ENCODE data around the gene CLEC16A. TPM values are rescaled to one million over a fixed set of nuclear protein-coding genes. Genes with fewer than 3 reads are reported as not detected.

CLEC16A gene
- total and polyA plus RNA-seq, 8 donors, result 8.1 to 17.2 (median 10.7) TPM

DNA sequence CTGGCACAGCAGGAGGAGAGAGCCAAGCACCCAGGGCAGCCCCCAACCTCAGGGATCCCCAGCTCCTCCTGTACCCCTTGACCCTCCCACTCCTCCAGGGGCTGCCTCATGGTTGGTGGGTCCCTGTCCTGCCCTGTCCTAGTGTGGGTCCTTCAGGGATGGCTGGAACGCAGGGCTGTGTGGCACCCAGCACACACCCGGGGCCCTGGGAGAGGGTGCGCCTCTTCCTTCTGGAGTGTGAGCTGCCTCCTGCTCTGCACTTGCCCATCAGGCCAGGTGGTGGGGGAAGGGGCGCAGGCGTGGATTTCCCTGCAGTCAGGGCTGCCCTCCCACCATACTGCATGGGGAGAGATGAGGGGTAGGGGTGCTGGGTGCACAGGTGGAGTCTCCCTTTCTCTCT lies 269.0 kb downstream of the CLEC16A start:
- ATAC-seq, result no peak
- Histone ChIP-seq H3K27me3 (no peaks in the 10 kb centered on the region), H3K9me3 (no peaks in the 10 kb centered on the region), H3K27ac (no peak overlapping the region), H3K4me3 (no peak overlapping the region), H3K36me3 (no peaks in the 10 kb centered on the region), H3K4me1 (no peaks in the 10 kb centered on the region)
- intact Hi-C loops (cut with DNase I), result no loop called here
- FAIRE-seq, result no peak
- WGBS, 2 donors, result 79 to 88% methylated on average over 5 of the region's 5 CpGs
- DNase-seq, result no peak
- TF ChIP-seq, protein P1, sequence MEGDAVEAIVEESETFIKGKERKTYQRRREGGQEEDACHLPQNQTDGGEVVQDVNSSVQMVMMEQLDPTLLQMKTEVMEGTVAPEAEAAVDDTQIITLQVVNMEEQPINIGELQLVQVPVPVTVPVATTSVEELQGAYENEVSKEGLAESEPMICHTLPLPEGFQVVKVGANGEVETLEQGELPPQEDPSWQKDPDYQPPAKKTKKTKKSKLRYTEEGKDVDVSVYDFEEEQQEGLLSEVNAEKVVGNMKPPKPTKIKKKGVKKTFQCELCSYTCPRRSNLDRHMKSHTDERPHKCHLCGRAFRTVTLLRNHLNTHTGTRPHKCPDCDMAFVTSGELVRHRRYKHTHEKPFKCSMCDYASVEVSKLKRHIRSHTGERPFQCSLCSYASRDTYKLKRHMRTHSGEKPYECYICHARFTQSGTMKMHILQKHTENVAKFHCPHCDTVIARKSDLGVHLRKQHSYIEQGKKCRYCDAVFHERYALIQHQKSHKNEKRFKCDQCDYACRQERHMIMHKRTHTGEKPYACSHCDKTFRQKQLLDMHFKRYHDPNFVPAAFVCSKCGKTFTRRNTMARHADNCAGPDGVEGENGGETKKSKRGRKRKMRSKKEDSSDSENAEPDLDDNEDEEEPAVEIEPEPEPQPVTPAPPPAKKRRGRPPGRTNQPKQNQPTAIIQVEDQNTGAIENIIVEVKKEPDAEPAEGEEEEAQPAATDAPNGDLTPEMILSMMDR (IDR thresholded peaks at IDR 0.05), result no peak

DNA sequence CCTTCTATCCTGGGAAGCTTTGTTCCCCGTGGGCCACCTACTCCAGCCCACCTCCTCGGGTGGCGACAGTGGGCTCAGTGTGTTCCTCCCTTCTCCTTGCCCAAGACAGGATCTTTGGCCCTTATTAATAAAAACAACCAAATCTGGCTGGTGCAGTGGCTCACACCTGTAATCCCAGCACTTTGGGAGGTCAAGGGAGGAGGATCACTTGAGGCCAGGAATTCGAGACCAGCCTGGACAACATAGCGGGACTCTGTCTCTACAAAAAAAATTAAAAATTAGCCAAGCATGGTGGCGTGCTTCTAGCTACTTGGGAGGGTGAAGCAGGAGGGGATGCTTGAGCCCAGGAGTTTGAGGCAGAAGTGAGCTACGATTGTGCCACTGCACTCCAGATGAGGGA lies 269.4 kb downstream of the CLEC16A start:
- DNase-seq, result no peak
- no peak overlapping the region for H3K27ac ChIP-seq
- 76 to 78% methylated on average over 7 of the region's 7 CpGs for WGBS, 2 donors
- no peak overlapping the region for H3K4me3 ChIP-seq
- TF ChIP-seq, protein P1 (IDR thresholded peaks at IDR 0.05), result no peak
- H3K27me3 ChIP-seq, result no peaks in the 10 kb centered on the region
- intact Hi-C loops (cut with DNase I), result no loop called here
- ATAC-seq, result no peak
- H3K4me1 ChIP-seq, result no peaks in the 10 kb centered on the region
- no peak for FAIRE-seq
- H3K9me3 ChIP-seq, result no peaks in the 10 kb centered on the region
- H3K36me3 ChIP-seq, result no peaks in the 10 kb centered on the region

- Histone ChIP-seq H3K9me3 (no peaks in the 10 kb centered on the region), H3K27ac (no peak overlapping the region), H3K27me3 (no peaks in the 10 kb centered on the region), H3K4me1 (no peaks in the 10 kb centered on the region), H3K36me3 (no peaks in the 10 kb centered on the region), H3K4me3 (no peak overlapping the region)
- intact Hi-C loops (cut with DNase I), result no loop called here
- DNase-seq (no peak), FAIRE-seq (no peak), ATAC-seq (no peak)
- 91 to 94% methylated on average over 3 of the region's 3 CpGs for WGBS, 2 donors
- TF ChIP-seq, protein P1 (IDR thresholded peaks at IDR 0.05), result no peak
Measured at GRCh38 chr16:11215935-11216556, 271.7 kb downstream of the CLEC16A start.

DNA sequence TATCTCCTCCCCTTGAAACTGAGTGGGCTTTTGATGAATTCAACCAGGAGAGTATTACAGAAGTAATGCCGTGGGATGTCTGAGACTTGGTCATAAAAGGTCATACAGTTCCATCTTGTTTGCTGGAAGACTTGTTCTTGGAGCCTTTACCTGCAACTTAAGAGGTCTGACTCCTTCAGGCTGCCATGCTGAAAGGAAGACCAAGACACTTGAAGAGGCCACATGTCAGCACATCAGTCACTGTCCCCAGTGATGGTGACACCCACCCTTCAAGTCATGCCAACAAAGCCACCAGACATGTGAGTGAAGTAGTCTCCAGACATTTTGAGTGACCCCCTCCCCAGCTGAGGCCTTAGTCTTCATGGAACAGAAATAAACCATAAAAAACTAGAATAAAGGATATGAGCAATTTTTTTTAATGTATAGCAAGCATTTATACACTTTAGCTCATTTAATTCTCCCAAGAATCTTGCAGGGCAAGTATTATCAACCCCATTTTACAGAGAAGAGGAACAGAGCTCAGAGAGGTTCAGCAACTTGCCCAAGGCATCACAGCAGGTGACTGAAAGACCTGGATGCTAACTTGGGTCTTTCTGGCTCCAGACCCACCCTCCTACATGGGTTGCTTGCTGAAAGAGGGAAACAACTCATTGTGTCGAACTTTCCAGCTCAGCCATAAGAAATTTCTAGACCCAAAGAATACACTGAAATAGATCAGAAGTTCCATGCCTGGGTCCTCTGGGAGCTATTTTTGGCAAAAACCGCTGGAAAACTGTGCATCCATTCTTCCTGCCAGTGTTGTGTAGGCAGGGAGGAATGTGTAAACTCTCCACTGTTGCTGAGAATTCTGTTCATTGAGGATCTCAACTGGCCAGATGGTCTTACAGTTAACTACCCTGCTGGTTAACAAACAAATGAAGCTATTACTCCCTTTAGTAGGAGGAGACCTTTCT lies 273.6 kb downstream of the CLEC16A start:
- TF ChIP-seq, protein P1 (IDR thresholded peaks at IDR 0.05), result no peak
- no peaks in the 10 kb centered on the region for H3K4me1 ChIP-seq
- ATAC-seq (no peak), DNase-seq (no peak), FAIRE-seq (no peak)
- no peaks in the 10 kb centered on the region for H3K27me3 ChIP-seq
- no peak overlapping the region for H3K27ac ChIP-seq
- no peaks in the 10 kb centered on the region for H3K36me3 ChIP-seq
- H3K4me3 ChIP-seq, result no peak overlapping the region
- 61 to 83% methylated on average over 3 of the region's 3 CpGs for WGBS, 2 donors
- no peaks in the 10 kb centered on the region for H3K9me3 ChIP-seq
- intact Hi-C loops (cut with DNase I), result no loop called here

DNA sequence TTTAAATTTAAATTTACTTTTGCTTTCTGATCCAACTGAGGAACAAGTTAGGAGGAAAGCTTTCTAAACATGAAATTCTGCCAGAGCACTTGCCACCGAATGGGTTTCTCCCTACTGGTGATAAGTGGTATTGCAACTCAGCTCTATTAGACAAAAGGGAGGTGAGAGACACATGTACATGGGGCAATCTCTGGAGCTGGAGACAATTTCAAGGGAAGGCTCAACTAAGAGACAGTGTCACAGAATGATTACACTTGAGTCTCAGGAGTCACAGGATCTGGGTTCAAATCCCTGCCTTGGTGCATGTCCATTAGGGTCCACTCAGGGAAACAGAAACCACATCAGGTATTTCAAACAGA lies 274.2 kb downstream of the CLEC16A start:
- intact Hi-C loops (cut with DNase I), result no loop called here
- no peaks in the 10 kb centered on the region for H3K36me3 ChIP-seq
- no peak for DNase-seq
- FAIRE-seq, result no peak
- H3K27me3 ChIP-seq, result no peaks in the 10 kb centered on the region
- H3K9me3 ChIP-seq, result no peaks in the 10 kb centered on the region
- no peaks in the 10 kb centered on the region for H3K4me1 ChIP-seq
- 72 to 80% methylated on average over 1 of the region's 1 CpG for WGBS, 2 donors
- no peak overlapping the region for H3K4me3 ChIP-seq
- no peak for ATAC-seq
- H3K27ac ChIP-seq, result no peak overlapping the region
- TF ChIP-seq, protein P1 (IDR thresholded peaks at IDR 0.05), result peak in 2 of 4 donors; percentile 22 to 30
